GM10266 (cell line): Measurements from ENCODE around the gene COA7.

Source experiments
- DNase-seq: peaks from one replicate; pipeline ENCODE4 v3.0.0; 2012; ENCODE audit errors: extremely low spot score
- CTCF ChIP-seq: IDR thresholded peaks from 2 replicates; pipeline ENCODE4 v1.5.1; 2012; ENCODE audit warnings: mild to moderate bottlenecking, low read depth; ENCODE audit not compliant: control insufficient read depth, insufficient read depth; ENCODE audit errors: missing control alignments

The COA7 gene

GRCh38 chr1:52635321-52636089 is 62.6 kb downstream of the COA7 start:
- DNase-seq = no peak

More at GRCh38 chr1:52635321-52636089, 62.6 kb downstream of the COA7 start:
- no peak for TF ChIP-seq CTCF
